MV-4-11 (cell line): ENCODE measurements around the gene PRKACB.
A peak's percentile ranks its signal among the peaks of the same experiment; 100 is the strongest.

Source experiments
- DNase-seq: peaks from one replicate; lab custom pipeline; 2025; lab: John Stamatoyannopoulos, UW

The PRKACB gene

GRCh38 chr1:84156210-84156621, 12.1 kb downstream of the PRKACB start:
- peak; percentile 68 for DNase-seq

DNA sequence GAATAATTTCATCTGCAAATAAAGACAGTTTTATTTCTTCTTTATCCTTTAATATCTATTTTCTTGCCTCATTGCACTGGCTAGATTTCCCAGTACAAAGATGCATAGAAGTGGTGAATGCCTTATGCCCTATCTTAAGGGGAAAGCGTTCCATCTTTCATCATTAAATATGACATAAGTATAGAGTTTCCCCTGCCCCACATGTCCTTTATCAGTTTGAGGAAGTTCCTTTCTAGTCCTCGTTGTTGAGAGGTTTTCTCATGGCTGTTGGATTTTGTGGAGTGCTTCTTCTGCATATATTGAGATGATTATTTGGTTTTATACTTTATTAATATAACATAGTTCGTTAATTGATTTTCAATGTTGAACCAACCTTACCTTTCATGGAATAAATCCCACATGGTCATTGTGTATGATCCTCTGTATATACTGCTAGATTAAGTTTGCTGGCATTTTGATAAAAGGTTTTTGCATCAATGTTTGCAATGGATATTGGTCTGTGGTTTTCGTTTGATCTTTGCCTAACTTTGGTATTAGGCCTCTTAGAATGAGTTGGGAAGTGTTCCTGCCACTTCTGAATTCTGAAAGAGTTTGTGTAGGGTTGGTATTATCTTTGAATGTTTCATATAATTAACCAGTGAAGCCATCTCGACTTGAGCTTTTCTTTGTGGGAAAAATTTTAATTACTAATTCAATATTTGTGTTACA, 15.6 kb downstream of the PRKACB start:
- DNase-seq: peak; percentile 69

GRCh38 chr1:84162295-84162694, 18.2 kb downstream of the PRKACB start:
- no peak for DNase-seq

- DNase-seq: no peak
Observed at GRCh38 chr1:84163123-84163931, 19.3 kb downstream of the PRKACB start.

DNA sequence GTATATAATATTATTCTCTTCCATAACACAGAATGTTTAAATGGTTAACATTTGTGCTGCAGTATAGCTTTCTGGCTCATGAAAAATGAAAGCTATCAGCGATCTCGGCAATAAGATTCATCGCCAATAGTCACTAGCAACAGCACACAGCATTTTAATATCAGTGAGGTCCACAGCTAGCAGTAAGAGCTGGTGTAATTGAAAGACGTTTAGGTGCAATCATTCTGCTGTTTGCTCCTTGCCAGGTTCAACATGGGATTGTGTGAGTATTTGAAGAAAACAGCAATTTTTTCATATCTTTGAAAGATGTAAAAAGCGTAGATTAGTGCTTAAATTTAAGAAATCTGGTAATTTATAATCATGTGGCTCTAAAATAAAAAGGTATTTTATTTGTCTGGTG, 20.1 kb downstream of the PRKACB start:
- no peak for DNase-seq

- no peak for DNase-seq
Observed at GRCh38 chr1:84164567-84165021, 20.5 kb downstream of the PRKACB start.

DNA sequence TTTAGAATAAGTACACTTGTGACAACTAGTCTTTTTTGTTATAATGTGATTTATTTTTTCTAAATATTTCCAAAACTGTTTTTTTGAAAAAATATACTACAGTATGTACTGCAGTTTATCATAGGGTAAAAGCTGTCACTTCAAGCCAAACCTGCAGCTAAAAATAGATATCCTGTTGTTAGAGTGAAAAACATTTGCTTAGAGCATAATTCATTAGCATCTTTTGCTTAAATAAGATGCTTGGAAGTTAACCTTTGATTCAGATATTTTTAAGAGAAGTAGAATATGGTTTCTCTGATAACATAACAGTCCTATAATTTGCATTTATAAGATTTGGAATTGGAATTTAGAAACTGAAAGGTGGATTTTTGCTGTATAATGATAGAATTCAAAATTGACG, 21.5 kb downstream of the PRKACB start:
- no peak for DNase-seq

DNA sequence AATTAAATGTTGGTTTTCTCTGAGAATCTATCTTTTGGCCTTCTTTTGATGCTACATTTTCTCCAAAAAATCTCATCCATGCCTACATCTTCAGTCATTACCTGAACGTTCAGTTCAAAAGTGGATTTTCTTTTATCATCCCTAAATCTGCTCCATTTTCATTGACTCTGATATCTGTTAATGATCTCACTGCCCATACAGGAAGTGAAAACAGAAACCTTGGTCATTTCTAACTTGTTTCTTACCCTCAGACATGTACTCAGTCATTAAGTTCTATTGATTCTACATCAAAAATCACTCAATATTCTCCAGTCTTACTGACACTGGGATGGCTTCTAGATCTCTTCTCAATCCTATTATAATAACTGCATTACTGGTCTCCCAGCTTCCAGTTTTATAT, 22.7 kb downstream of the PRKACB start:
- DNase-seq: no peak

GRCh38 chr1:84168783-84169182, 24.7 kb downstream of the PRKACB start:
- no peak for DNase-seq

DNA sequence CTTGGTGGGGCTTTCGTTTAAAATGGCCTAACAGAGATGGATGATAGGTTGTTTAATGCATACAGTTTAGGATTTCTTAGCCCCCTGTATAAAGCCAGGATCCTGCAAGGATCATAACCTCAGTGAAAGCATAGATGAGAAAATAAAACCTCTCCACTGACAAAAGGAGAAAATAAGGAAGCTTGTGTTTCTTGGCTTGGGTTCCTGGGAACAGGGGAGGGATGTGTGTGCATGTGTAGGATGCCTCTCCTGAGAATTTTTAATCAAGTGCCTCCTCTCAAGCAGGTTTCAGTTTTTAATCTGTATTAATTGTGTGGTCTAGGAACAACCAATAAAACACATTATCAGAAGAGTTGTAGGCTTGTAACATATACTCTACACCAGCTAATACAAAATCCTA, 26.1 kb downstream of the PRKACB start:
- no peak for DNase-seq

GRCh38 chr1:84171481-84171880, 27.4 kb downstream of the PRKACB start:
- no peak for DNase-seq

- no peak for DNase-seq
Observed at GRCh38 chr1:84174051-84174556, 30.0 kb downstream of the PRKACB start.

GRCh38 chr1:84181350-84182005, 37.4 kb downstream of the PRKACB start:
- DNase-seq: no peak

DNA sequence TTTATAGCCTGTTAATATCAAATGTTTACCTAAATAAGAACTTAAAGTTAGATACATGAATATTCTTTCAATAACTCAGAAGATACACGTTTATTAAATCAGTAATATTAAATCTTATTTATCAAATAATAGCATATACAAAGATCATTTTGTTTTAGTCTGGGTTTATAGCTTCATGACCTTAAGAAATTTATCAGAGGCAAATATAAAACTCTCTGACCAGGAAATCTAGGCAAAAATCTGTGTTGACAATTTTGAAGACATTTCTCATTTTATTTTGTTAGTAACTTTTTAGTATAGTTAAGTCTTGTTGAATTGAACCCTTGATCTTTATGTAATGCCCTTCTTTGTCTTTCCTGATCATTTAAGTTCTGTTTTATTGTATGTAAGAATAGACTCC, 46.4 kb downstream of the PRKACB start:
- DNase-seq: no peak

- DNase-seq: no peak
Observed at GRCh38 chr1:84192681-84193080, 48.6 kb downstream of the PRKACB start.

DNA sequence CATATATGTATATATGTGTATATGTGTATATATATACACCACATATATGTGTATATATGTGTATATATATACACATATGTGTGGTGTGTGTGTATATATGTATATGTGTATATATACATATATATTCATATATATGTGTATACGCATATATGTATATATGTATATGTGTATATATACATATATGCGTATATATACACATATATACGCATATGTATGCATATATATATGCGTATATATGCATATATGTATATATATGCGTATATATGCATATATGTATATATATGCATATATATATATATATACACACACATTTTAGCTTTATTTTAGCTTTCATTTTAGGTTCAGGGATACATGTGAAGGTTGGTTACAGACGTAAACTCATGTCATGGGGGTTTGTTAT, 54.8 kb downstream of the PRKACB start:
- no peak for DNase-seq

- DNase-seq: no peak
Observed at GRCh38 chr1:84199257-84199656, 55.2 kb downstream of the PRKACB start.

DNA sequence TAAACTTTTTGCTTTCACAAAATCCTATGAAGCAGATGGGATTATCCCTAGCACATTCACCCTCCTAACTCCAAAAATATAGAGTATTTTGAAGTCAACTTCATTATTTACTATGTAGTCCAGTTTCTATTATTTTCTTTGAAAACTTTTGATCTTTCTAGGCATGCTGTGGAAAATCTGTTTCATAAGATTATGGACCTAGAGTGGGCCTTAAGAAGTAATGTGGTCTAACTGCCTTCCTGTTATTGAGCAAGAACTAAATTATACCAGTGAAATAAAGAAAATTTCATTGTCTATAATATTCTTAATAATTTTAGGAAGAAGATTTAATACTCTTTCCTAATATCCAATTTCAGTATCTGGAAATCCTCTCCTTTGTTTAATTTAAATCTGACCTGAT, 58.1 kb downstream of the PRKACB start:
- peak; percentile 47 for DNase-seq

DNA sequence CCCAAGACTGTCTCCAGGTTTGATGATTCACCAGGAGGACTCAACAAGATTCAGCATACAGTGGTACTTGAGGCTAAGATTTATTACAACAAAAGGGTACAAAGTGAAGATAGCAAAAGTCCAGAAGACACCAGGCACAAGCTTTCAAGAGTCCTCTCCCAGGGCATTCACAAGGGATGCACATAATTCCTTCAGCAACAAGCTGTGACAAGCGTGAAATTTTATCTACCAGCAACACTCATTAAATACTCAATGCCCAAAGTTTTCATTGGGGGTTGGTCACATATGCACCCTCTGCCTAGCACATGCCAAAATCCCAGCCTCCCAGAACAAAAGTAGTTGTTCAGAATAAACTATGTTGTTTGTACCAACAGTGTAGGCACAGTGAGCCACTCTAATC, 62.3 kb downstream of the PRKACB start:
- DNase-seq: no peak

GRCh38 chr1:84208935-84209334, 64.9 kb downstream of the PRKACB start:
- no peak for DNase-seq

- no peak for DNase-seq
Observed at GRCh38 chr1:84214115-84214956, 70.3 kb downstream of the PRKACB start.

DNA sequence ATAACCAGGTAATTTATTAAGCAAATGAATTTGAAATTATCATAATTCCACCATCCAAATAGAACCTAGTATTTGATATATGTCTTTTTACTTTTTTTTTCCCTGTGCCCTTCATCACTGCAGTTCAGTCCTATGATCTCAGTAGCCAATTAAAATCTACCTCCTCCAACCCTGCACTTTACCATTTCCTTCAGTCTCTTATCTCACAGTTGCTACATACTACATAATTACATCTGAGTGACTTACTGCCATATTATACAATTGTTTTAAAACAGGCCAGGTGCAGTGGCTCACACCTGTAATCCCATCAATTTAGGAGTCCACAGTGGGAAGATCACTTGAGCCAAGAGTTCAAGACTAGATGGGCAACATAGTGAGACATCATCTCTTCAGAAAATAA, 73.2 kb downstream of the PRKACB start:
- no peak for DNase-seq
